NCI-H345 treated with DMSO at 0.1 percent for 48 hours (cell line): Measurements from ENCODE around the gene PCSK6.

Source experiments
- DNase-seq: peaks from one replicate; lab custom pipeline; 2025; ENCODE audit not compliant: unreplicated experiment; lab: John Stamatoyannopoulos, UW

The PCSK6 gene

GRCh38 chr15:101258238-101259144 lies 231.0 kb downstream of the PCSK6 start:
- DNase-seq: peak; percentile 35

GRCh38 chr15:101256757-101257156 lies 232.8 kb downstream of the PCSK6 start:
- DNase-seq: no peak

- DNase-seq: no peak
Observed at GRCh38 chr15:101255615-101256241, 233.8 kb downstream of the PCSK6 start.

- no peak for DNase-seq
Observed at GRCh38 chr15:101255051-101255395, 234.5 kb downstream of the PCSK6 start.

GRCh38 chr15:101254157-101255050 lies 235.1 kb downstream of the PCSK6 start:
- no peak for DNase-seq
